Measurements from ENCODE around the gene THBS1. TPM values are rescaled to one million over a fixed set of nuclear protein-coding genes. Genes with fewer than 3 reads are reported as not detected.
A peak's percentile ranks its signal among the peaks of the same experiment; 100 is the strongest.

Gene THBS1
- total and polyA plus RNA-seq, 2 donors from 2014 or later = 26.4 to 377 TPM

- no peak for TF ChIP-seq CTCF (IDR thresholded peaks at IDR 0.05; ENCODE audit: borderline replicate concordance, extremely low read depth, insufficient read depth)
- intact Hi-C loops (cut with DNase I) = loop anchor here (10.0 kb wide), 1 partner anchor 877 kb away; no protein-coding TSS in a partner anchor
- no peak for DNase-seq
- Histone ChIP-seq H3K27me3 (ENCODE audit: control insufficient read depth, insufficient read depth, low read length) (no peaks in the 10 kb centered on the region), H3K9ac (ENCODE audit: low read length in 3 of 3) (peak overlapping the region; percentile 65 to 91 (median 77)), H3K36me3 (ENCODE audit: control insufficient read depth in 2 of 3, insufficient read depth in 3 of 3, low read length in 3 of 3) (peaks cover 17 to 45% (median 22%) of the 10 kb centered on the region in 3 donors), H3K27ac (ENCODE audit: low read depth in 2 of 2, low read length in 2 of 2) (peak overlapping the region; percentile 88 to 91), H3K9me3 (ENCODE audit: control insufficient read depth in 2 of 3, insufficient read depth in 1 of 3, low read length in 3 of 3) (no peaks in the 10 kb centered on the region), H3K4me3 (ENCODE audit: low read length in 3 of 3) (peak overlapping the region; percentile 71 to 89 (median 86)), H3K4me1 (ENCODE audit: control insufficient read depth in 2 of 3, insufficient read depth in 2 of 3, low read depth in 1 of 3, low read length in 3 of 3) (peaks cover 4 to 31% (median 23%) of the 10 kb centered on the region in 3 donors)
- no peak for FAIRE-seq
Measured at GRCh38 chr15:39581242-39581792, 438 bp downstream of the THBS1 start.

- Histone ChIP-seq H3K27ac (ENCODE audit: low read depth in 2 of 2, low read length in 2 of 2) (peak overlapping the region; percentile 88 to 91), H3K9me3 (ENCODE audit: control insufficient read depth in 2 of 3, insufficient read depth in 1 of 3, low read length in 3 of 3) (no peaks in the 10 kb centered on the region), H3K4me3 (ENCODE audit: low read length in 3 of 3) (peak overlapping the region; percentile 71 to 89 (median 86)), H3K9ac (ENCODE audit: low read length in 3 of 3) (peak overlapping the region; percentile 65 to 91 (median 77)), H3K36me3 (ENCODE audit: control insufficient read depth in 2 of 3, insufficient read depth in 3 of 3, low read length in 3 of 3) (peaks cover 18 to 51% (median 22%) of the 10 kb centered on the region in 3 donors), H3K27me3 (ENCODE audit: control insufficient read depth, insufficient read depth, low read length) (no peaks in the 10 kb centered on the region), H3K4me1 (ENCODE audit: control insufficient read depth in 2 of 3, insufficient read depth in 2 of 3, low read depth in 1 of 3, low read length in 3 of 3) (peaks cover 4 to 35% (median 28%) of the 10 kb centered on the region in 3 donors)
- intact Hi-C loops (cut with DNase I) = loop anchor here (10.0 kb wide), 1 partner anchor 877 kb away; no protein-coding TSS in a partner anchor
- DNase-seq (peak; percentile 52 to 92 (median 72)), FAIRE-seq (no peak)
- peak; percentile 41 for TF ChIP-seq CTCF (IDR thresholded peaks at IDR 0.05; ENCODE audit: borderline replicate concordance, extremely low read depth, insufficient read depth)
Measured at GRCh38 chr15:39581793-39582285, 960 bp downstream of the THBS1 start.

GRCh38 chr15:39582286-39582976 is 1.6 kb downstream of the THBS1 start:
- FAIRE-seq (no peak), DNase-seq (peak in 3 of 5 donors; percentile 18 to 83 (median 46))
- Histone ChIP-seq H3K9me3 (ENCODE audit: control insufficient read depth in 2 of 3, insufficient read depth in 1 of 3, low read length in 3 of 3) (no peaks in the 10 kb centered on the region), H3K9ac (ENCODE audit: low read length in 3 of 3) (peak overlapping the region; percentile 59 to 91 (median 77)), H3K4me1 (ENCODE audit: control insufficient read depth in 2 of 3, insufficient read depth in 2 of 3, low read depth in 1 of 3, low read length in 3 of 3) (peaks cover 4 to 39% (median 34%) of the 10 kb centered on the region in 3 donors), H3K27me3 (ENCODE audit: control insufficient read depth, insufficient read depth, low read length) (no peaks in the 10 kb centered on the region), H3K36me3 (ENCODE audit: control insufficient read depth in 2 of 3, insufficient read depth in 3 of 3, low read length in 3 of 3) (peaks cover 19 to 57% (median 25%) of the 10 kb centered on the region in 3 donors), H3K27ac (ENCODE audit: low read depth in 2 of 2, low read length in 2 of 2) (peak overlapping the region; percentile 88 to 91), H3K4me3 (ENCODE audit: low read length in 3 of 3) (peak overlapping the region; percentile 71 to 89 (median 86))
- intact Hi-C loops (cut with DNase I) = loop anchor here (10.0 kb wide), 1 partner anchor 878 kb away; no protein-coding TSS in a partner anchor
- TF ChIP-seq CTCF (IDR thresholded peaks at IDR 0.05; ENCODE audit: borderline replicate concordance, extremely low read depth, insufficient read depth) = no peak

Measured in kidney (tissue), 14 donors.